K562 treated with DMSO at 1 percent for 4 hours (cell line): ENCODE results near the gene CDK18. TPM values are rescaled to one million over a fixed set of nuclear protein-coding genes. Genes with fewer than 3 reads are reported as not detected.

Experiments
- total RNA-seq: library from RNA; unstranded; fragments of 300-600 nt; gene quantifications from 2 replicates; pipeline ENCODE4 v1.2.3, GENCODE V29; 2022; ENCODE audit not compliant: insufficient read depth

Gene CDK18
- total RNA-seq: not detected in 2 replicates

GRCh38 chr1:205504311-205505075, at the start of gene CDK18:
Gene CDK18 (plus strand): TSS chr1:205504669. CDS start chr1:205523168, 18,499 bp downstream.

GRCh38 chr1:205455581-205456382, 48.7 kb upstream of the CDK18 start, which contains the start of gene BLACAT1:
Gene BLACAT1 (minus strand): TSS chr1:205456045.

Other genes with a start within 250 kb of the CDK18 start
- 0.34 and 0.76 TPM in 2 replicates for gene NUAK2, start 182.9 kb upstream of the CDK18 start, total RNA-seq
- 0.19 TPM in 1 of 2 replicates, not detected in the other for gene KLHDC8A, start 147.7 kb upstream of the CDK18 start, total RNA-seq
- not detected in 2 replicates for gene LEMD1, start 82.6 kb upstream of the CDK18 start, total RNA-seq
- 1.3 TPM in 2 replicates for gene BLACAT1, start 48.6 kb upstream of the CDK18 start, total RNA-seq
- 6.9 and 7.4 TPM in 2 replicates for gene ELK4, start 127.3 kb downstream of the CDK18 start, total RNA-seq
- 5.7 and 8.1 TPM in 2 replicates for gene SLC45A3, start 175.8 kb downstream of the CDK18 start, total RNA-seq
- 190 and 427 TPM in 2 replicates for gene NUCKS1, start 245.5 kb downstream of the CDK18 start, total RNA-seq